GM08714 (cell line): ENCODE measurements around the gene RAB22A.

Source experiments
- H3K4me3 ChIP-seq: fragments of 200-500 bp; sonication (Bioruptor generic); 2 replicates; pipeline ENCODE4 v1.5.1; 2014; ENCODE audit warnings: mild to moderate bottlenecking, low read length, inconsistent platforms
- ZNF274 ChIP-seq: IDR thresholded peaks from 2 replicates; pipeline ENCODE4 v1.6.1; 2012; ENCODE audit warnings: mild to moderate bottlenecking, low read depth, low read length

Gene RAB22A

DNA sequence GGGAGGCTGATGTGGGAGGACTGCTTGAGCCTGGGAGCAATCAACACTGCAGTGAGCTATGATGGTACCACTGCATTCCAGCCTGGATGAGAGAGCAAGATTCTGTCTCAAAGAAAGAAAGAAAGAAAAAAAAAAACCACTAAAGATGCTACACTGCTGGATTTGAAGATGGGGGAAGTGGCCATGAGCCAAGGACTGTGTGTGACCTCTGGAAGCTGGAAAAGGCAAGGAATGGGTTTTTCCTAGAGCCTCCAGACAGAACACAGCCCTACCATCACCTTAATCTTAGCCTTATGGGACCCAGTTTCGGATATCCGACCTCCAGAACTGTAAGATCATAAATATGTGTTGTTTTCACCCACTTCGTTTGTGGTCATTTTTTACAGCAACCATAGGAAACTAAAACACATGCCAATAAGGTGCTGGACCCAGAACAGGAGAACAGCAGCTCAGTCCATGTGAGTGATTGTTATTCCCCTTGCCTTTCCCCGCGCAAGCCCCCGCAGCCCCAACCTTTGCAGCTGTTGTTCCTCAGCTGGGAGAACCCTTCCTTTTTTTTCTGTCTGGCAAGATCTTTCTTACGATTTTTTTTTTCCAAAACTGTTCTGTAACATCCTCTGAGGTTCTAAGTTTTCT lies 68.4 kb downstream of the RAB22A start:
- no peak overlapping the region for H3K4me3 ChIP-seq
- TF ChIP-seq ZNF274, result no peak

- H3K4me3 ChIP-seq, result no peak overlapping the region
These were observed 69.2 kb downstream of the RAB22A start for GRCh38 chr20:58378704-58379103.

GRCh38 chr20:58381627-58382026 lies 72.1 kb downstream of the RAB22A start:
- no peak overlapping the region for H3K4me3 ChIP-seq
- TF ChIP-seq ZNF274, result no peak

More at GRCh38 chr20:58378704-58379103, 69.2 kb downstream of the RAB22A start:
- no peak for TF ChIP-seq ZNF274

GRCh38 chr20:58382096-58382495 lies 72.6 kb downstream of the RAB22A start:
- H3K4me3 ChIP-seq, result no peak overlapping the region
- TF ChIP-seq ZNF274, result no peak

DNA sequence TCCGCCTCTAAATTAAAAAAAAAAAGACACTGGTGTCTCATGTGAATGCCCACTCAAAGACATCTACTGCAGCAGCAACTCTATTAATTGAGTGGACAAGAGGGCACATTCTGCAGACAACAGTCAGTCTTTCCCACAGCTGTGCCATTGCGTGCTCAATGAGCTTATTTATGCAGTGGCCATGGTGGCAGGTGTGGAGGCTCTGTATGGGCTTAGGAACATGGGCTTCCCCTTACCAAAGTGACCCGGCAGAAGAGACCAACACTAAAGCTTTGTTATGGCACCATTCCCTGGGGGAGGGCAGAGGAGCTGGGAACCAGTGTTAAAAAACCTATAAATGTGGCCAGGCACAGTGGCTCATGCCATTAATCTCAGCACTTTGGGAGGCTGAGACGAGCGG lies 75.3 kb downstream of the RAB22A start:
- TF ChIP-seq ZNF274, result no peak
- H3K4me3 ChIP-seq, result no peak overlapping the region

DNA sequence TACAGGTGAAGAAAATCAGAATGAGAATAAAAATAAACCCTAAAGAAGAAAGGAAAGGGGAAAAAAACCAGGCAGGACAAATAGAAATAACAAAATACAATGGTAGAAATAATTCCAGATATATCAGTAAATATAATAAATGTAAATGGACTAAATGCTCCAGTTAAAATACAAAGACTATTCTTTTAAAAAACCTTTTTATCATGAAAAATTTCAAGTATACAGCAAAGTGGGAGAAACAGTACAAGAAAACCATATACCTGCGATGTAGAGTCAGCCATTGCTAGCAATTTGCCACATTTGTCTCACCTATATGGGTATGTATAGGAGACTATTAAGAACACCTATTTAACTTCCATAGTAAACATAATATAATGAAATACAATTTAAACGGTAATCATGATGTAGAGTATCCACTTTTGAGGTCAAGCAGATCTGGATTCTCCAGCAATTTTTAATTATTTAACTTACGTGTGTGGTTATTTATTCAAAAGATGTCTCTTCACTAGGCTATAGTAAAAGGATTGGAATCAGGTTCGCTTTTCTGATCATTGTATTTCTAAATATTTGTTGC lies 78.6 kb downstream of the RAB22A start:
- no peak overlapping the region for H3K4me3 ChIP-seq
- no peak for TF ChIP-seq ZNF274

GRCh38 chr20:58388882-58389323 lies 79.4 kb downstream of the RAB22A start, which contains the start of gene VAPB:
VAPB (plus strand) TSS chr20:58389229; CDS start chr20:58389460, 231 bp downstream.
- no peak for TF ChIP-seq ZNF274

DNA sequence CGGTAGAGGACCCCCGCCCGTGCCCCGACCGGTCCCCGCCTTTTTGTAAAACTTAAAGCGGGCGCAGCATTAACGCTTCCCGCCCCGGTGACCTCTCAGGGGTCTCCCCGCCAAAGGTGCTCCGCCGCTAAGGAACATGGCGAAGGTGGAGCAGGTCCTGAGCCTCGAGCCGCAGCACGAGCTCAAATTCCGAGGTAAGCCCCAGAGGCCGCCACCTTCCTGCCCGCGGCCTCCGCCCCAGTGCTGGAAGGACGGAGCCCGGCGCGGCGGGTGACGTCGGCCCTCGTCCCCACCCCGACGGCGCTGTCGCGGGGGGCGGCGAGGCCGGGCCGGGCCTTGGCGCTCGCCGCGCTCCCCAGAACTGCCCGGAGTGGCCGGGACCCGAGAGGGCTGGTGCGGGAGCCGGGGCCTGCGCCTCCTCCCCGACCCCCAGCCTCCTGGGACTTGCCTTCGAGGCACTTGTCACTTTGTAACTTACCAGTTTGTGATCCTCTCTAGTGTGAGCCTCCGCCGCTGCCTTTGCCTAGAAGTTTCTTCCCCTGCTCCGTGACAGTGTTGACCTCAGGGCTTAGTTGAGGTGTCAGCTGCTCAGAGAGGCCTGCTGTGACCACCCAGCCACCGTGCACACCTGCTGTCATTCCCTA lies 79.9 kb downstream of the RAB22A start:
- no peak for TF ChIP-seq ZNF274
- peak overlapping the region; percentile 87 for H3K4me3 ChIP-seq

More at GRCh38 chr20:58388882-58389323, 79.4 kb downstream of the RAB22A start, which contains the start of gene VAPB:
- H3K4me3 ChIP-seq, result peak within 1 kb of the TSS; percentile 87

GRCh38 chr20:58389968-58390658 lies 80.6 kb downstream of the RAB22A start:
- TF ChIP-seq ZNF274, result no peak
- peak overlapping the region; percentile 87 for H3K4me3 ChIP-seq

- peak overlapping the region; percentile 87 for H3K4me3 ChIP-seq
- no peak for TF ChIP-seq ZNF274
These were observed 81.1 kb downstream of the RAB22A start for GRCh38 chr20:58390659-58391035.

DNA sequence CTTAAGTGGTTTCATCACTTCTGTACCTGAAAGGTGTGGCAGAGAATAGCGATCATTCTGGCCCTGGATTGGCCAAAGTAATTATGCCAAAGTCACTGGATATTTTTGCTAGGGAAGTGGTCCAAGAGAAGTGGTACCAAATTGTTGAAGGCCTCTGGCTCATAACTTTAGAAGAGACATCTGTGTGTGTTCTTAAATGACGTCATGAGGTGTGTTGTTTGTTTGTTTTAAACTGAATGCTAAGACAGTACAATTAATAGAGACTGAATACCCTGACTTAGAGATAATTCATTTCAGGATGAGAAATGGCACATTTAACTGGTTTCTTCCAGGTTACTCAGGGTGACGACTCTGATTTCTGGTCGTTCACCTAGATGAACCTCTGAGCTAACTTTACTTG lies 82.8 kb downstream of the RAB22A start:
- H3K4me3 ChIP-seq, result no peak overlapping the region; the same call in 1 of the 2 replicates
- TF ChIP-seq ZNF274, result no peak

DNA sequence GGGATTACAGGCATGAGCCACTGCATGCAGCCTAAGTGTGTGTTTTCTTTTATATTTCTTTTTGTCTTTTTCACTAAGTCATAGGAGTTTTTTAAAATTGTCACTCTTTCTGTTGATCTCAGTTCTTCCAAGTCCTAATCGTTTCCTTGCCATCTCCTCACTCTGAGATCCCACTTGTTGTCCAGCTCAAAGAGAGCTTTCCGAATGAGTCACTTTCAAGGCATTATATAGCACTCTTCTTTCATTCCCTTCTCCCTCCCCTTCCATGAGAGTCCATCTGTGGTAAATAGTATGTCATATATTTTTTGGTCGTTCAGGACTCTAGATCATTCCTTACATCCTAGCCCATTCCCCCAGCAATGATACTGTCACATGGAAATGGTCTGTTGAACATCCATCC lies 83.8 kb downstream of the RAB22A start:
- no peak overlapping the region for H3K4me3 ChIP-seq
- TF ChIP-seq ZNF274, result no peak

GRCh38 chr20:58394801-58395200 lies 85.3 kb downstream of the RAB22A start:
- no peak for TF ChIP-seq ZNF274
- H3K4me3 ChIP-seq, result no peak overlapping the region

GRCh38 chr20:58395604-58396003 lies 86.1 kb downstream of the RAB22A start:
- TF ChIP-seq ZNF274, result no peak
- no peak overlapping the region for H3K4me3 ChIP-seq

DNA sequence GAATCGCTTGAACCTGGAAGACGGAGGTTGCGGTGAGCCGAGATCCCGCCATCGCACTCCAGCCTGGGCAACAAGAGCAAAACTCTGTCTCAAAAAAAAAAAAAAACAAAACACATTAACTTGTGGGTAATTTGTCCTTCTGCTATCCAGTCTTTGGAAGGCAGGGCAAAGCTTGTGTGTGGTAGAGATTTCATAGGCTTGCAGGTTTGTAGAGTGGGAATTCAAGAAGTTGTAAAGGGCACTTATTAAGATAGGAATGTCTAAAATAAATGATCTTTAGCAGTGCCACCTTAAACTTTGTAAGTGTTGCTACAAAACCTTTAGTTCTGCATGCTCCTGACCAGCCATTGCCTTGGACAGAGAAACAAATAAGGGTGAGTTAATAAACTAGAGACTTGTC lies 87.9 kb downstream of the RAB22A start:
- no peak overlapping the region for H3K4me3 ChIP-seq
- no peak for TF ChIP-seq ZNF274

DNA sequence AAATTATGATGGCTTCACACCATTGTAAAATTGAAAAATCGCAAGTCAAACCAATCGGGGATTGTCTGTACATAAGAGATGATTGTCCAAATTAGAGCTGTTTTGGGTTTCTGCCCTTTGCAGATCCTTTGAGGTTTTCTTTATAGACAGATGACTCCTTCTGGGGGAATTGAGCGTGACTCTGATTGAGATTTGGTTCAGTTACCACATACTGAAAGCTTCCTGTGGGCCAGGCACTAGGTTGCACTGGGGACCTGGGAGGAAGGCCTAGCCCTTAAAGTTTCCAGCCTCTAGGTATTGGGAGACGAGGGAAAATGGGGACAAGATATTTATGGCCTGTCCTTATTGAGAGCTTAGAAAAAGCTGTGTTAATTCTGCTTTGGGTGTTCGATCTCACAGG lies 88.7 kb downstream of the RAB22A start:
- no peak overlapping the region for H3K4me3 ChIP-seq
- no peak for TF ChIP-seq ZNF274
